ENCODE results near the gene KLK7.
"Not testable (repeated sequence)": the region's sequence is repeated elsewhere in the genome, so short reads cannot be mapped to it uniquely, and the experiment has no call there.

Gene KLK7

DNA sequence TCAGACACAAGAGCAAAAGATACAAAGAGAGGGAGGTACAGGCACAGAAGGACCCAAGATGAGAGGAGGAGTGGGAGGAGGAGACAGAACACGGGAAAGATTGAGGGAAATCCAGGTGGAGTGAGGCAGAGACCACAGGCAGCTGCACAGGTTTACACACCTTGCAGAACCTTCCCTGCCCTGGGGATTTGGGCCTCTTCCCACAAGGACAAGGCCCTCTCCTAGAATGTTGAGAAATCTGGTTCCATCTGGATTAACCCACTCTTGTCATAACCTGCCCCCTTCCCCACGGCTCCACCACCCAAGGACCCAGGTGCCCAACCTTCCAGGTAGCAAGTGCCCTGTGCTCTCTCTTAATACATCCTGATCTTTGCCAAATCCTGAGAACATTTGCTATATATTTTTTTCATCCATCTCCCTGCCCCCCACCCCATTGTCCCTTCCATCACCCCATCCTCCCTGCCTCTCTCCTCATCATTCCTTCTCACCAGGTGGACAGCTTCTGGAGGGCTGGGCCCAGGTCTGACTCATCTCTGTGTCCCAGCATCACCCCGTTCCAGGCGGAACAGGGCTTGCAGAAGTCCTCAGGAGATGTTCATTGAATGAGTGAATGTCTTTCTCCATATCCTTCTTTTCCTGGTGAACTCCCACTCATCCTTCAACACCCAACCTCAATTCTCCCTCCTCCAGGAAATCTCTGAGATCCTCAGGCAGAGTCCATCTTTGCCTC, 26.5 kb upstream of the KLK7 start:
- DNase-seq (ENCODE audit: low spot score): no peak

DNA sequence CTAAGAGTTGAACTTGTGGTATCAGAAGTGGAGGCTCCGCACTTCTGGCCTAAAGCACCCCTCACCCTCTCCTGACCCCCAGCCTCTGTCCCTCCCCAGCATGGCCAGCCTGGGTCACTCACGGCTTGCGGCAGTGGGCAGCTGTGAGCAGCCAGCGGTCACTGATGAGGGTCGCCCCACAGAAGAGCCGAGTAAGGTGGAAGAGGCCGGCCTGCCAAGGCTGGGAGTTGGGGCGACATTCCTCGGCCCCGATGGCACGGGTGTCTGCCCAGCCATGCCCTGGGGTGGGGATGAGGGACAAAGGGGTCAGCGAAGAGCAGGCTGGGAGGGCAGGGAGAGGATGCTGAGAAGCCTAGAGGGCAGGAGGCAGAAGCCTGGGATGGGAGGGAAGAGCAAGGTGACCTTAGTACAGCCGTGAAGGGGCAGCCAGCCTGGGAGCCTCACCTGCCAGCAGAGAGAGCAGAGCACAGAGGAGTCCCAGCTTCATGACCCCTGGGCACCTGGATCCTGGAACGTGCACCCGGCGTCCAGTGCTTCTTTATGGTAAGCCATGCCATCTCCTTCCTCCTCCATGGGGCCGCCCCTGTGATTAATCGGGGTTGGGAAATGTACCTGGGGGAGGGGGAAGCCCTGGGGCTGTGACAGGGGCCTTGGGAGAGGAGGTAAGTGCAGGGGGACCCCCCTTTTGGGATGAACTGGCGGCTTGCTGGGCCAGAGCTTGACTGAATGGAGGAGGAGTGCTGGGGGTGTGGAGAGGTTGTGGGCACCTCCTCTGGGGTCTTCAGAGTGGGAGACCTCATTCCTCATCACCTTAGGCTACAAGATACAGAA, 25.6 kb upstream of the KLK7 start:
- DNase-seq (ENCODE audit: low spot score): no peak

DNA sequence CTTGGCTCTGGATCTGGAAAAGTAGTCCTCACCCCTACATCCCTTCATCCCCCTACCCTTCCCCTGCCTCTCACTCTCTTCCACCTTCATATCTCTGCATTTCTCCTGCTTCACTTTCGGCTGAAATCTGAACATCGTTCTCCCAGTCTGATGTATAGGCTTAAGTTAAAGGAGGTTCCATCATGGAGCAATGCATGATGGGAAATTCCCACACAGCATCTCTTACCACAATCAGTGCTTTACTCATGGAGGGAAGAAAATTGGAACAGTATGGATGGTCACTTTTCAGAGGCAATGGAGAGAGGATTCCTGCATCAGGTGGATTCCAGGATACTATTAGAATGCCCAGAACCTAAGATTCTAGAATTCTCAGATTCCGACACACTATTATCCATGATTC, 23.8 kb upstream of the KLK7 start:
- no peak for DNase-seq (ENCODE audit: low spot score)

DNA sequence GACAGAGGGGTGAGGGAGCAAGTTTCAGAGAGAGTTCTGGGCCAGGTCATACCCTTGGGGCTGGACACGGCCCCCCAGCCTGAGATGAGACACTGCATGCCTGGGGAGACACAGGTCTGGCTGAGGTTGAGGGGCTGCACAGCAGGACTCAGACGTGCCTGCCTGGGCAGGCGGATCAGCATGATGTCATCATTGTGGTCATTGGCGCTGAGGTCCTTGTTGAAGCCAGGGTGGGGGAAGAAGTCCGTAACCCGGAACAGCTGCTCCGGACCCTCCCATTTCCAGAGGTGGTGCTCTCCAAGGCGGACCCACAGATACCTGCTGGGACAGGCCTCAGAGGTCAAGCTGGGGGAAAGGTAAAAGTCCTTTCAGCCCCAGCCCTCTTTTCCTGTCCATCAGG, 22.7 kb upstream of the KLK7 start:
- no peak for DNase-seq (ENCODE audit: low spot score)

DNA sequence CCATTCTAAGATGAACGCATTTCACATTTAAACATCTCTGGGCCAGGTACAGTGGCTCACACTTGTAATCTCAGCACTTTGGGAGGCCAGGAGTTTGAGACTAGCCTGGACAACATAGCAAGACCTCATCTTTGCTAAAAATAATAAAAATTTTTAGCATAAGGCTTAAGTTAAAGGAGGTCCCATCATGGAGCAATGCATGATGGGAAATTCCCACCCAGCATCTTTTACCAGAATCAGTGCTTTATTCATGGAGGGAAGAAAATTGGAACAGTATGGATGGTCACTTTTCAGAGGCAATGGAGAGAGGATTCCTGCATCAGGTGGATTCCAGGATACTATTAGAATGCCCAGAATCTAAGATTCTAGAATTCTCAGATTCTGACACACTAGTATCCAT, 21.5 kb upstream of the KLK7 start:
- no peak for DNase-seq (ENCODE audit: low spot score)

DNA sequence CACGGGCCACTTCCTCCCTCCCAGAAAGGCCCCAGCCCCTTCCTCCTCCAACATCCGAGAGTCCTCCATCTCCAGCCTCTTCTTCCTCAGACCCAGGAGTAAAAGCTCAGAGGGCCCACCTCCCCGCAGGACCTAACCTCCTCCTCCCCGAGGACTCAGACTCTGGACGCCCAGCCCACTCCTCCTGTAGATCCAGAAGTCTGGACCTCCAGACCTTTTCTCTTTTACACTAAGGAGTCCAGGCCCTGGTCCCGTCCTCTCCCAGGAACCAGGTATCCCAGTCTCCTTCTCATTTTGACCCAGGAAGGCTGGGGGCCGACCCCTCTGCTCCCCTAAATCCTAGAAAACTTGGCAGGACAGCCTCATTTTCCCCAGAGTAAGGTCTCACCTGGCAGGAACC, 19.6 kb upstream of the KLK7 start:
- no peak for DNase-seq (ENCODE audit: low spot score)

DNA sequence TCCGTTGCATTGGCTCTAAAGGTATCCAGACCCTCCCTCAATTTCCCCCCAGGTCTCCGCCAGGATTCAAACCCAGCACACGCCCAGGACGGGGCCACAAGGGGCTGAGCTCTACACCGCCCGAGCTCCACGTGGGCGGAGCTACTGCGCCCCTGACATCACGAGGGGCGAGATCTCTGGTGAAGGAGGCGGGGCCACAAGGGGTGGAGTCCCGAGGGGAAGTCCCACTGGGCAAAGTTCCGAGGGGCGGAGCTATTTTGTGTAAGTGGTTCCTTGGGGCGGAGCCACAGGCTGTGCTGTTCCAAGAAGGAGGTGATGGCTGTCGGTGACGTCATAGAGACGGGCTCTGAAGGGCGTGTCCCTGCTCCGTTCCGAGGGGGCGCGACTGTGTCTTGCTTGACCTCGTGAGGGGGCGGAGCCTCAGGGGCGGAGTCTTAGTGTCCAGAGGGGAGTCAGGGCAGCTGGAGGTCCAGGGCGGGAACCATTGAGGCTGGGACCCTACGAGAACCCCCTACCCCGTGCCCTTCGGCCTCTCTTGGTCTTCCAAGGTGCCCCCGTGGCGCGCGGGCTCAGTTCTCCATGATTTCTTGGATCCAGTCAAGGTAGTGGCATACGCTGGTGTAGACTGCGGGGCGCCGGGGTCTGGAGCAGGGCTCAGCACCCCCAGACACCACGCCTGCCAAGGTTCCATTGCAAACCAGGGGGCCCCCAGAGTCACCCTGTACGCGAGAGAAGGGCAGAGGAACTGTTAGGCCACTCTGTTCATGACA, 19.0 kb upstream of the KLK7 start:
- no peak for DNase-seq (ENCODE audit: low spot score)

DNA sequence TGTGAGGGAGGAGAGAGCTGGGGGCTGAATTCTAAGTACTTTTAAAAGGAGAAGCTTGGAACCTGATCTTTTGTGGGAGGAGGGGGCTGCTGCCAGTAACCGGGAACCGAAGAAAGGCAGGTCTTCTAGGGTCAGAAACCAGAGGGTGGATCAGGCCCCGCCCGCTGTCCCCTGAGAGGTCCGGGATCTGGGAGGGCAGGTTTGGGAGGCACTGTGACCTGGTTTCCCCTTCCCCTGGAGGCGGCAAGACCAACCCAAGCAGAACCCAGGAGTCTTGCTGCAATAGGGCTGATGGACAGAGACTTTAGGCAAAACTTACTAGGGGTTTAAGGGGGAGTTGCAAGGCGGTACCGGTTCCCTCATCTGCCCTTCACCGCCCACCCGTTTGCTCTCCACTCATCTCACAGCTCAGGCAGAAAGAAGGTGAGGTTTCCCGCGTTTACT, 18.4 kb upstream of the KLK7 start:
- DNase-seq (ENCODE audit: low spot score): no peak

DNA sequence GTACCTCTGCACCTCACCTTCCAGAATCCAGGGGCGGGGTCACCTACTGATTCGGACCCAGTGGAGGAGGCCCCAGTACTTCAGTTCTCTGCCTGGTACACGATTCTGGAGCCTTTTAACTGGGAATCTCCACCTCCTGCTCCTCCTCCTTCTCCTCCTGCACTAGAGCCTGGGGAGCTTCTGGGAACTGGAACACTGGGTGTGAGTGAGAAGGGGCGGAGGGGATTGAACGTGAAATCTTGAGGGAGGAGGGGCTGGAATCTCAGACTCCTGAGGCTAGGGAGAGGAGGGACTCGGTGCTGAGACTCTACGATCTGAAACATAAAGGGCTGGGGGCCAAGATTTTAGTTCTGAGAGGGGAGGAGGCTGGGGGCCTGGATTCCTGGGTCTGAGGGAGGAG, 17.8 kb upstream of the KLK7 start, which contains the start of gene KLK8:
Gene KLK8 (minus strand): TSS at position 90 of the 400 bp plus-strand sequence. CDS start 437 bp downstream, outside the sequence.
- no peak for DNase-seq (ENCODE audit: low spot score)

DNA sequence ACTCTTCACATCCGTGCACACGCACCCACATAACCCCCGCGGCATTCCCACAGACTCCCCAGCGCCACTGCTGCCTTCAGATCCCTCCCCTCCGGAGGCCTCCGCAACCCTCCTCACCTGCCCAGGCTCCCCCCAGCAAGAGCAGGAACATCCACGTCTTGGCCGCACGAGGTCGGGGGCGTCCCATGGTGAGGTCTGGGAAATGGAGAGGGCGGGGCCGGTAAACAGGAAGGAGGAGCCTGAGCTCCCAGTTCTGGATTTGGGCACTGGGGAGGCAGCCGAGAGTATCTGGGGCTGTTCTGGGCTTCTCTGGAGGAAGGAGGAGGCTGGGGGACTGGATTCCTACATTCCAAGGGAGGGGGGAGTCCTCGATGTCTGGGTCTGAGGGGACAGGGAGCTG, 17.3 kb upstream of the KLK7 start:
- DNase-seq (ENCODE audit: low spot score): no peak

DNA sequence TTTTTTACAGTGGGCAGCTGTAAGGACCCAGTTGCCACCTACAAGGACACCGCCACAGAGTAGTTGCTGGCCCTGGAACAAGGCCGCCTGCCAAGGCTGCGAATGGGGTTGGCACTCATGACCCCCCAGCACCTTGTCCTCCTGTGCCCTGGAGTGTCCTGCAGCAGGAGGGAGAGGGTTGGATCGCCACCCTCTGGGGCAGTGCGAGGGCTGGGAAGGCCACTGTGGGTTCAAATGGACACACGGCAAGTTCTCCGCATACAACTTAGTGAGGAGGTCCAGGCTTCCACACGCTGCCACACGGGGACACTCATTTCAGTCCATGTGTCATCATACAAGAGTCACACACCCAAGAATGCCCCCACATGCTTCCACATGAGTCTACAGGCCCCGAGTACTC, 16.7 kb upstream of the KLK7 start:
- DNase-seq (ENCODE audit: low spot score): no peak

DNA sequence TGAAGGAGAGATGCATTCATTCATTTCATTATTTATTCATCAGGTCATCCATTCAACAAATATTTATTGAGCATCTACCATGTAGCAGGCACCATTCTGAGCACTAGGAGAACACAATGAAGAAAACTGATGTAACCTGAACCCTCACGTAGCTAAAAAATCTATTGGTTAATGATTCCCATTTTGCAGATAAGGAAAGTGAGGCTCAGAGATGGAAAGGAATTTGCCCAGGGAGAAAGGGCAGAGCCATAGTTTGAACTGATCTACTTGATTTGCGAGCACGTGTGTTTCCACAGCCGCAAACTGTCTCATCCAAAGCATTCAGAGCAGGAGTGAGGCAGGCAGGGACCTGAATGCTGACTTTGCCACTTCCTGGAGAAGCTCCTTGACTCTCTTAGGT, 15.0 kb upstream of the KLK7 start:
- DNase-seq (ENCODE audit: low spot score): no peak

DNA sequence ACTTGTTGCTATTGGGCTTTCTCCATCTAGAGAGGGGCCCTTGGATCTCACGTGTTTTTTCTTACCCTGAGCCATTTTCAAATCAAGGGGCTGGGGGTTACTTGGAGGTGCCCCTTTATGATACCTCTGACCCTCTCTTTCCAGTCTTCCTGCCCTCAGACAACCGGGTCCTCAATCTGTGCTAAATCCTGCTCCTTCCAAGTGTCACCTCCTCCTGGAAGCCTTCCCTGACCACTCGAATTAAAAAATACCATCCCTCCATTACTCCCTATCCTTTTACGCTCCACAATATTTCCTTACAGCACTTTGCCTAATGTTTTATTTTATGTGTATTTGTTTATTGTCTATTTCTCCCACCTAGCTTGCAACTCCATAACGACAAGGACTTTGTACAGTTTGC, 14.3 kb upstream of the KLK7 start:
- DNase-seq (ENCODE audit: low spot score): no peak

DNA sequence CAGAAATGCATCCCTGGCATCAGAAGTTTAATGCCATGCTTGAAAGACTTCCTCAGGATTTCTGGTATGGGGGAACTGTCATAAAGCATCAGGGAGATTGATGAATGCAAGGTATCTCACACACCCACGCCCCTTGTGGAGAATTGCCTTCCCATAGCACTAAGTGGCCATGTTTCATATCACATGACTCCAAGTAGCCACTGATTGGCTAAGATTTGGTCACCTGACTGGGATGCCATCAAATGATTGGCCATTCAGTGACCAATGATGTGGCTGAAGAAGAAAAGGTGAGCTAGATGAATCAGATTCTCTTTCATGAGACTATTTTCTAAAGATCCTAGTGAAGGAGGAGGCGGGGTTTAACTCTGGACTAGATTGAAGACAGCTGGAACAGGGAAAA, 10.4 kb upstream of the KLK7 start:
- no peak for DNase-seq (ENCODE audit: low spot score)

DNA sequence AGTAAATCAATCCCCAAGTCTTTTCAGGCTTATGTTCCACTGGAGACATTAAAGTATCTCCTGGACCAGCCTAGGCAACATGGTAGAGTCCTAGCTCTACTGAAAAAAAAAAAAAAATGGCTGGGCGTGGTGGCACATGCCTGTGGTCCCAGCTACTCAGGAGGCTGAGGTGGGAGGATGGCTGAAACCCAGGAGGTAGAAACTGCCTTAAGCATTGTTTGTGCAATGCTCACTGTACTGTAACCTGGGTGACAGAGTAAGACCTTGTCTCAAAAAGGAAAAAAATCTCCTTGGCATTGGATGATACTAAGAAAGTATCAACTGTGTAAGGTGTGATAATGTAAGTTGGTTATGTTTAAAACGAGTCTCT, 8.9 kb upstream of the KLK7 start:
- DNase-seq (ENCODE audit: low spot score): no peak

DNA sequence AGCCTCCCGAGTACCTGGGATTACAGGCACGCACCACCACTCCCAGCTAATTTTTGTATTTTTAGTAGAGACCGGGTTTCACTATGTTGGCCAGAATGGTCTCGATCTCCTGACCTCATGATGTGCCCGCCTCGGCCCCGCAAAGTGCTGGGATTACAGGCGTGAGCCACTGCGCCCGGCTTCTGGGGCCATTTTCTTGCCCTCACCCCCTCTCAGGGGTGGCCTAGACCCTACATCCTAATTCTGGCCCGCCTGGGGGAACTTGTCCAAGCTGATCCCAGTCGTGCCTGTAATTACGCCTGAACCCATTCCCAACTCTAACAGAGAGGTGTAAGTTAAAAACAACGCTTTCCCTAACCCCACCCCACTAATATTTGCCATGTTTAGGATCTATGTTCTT, 699 bp upstream of the KLK7 start:
- not testable (repeated sequence) for DNase-seq (ENCODE audit: low spot score)

DNA sequence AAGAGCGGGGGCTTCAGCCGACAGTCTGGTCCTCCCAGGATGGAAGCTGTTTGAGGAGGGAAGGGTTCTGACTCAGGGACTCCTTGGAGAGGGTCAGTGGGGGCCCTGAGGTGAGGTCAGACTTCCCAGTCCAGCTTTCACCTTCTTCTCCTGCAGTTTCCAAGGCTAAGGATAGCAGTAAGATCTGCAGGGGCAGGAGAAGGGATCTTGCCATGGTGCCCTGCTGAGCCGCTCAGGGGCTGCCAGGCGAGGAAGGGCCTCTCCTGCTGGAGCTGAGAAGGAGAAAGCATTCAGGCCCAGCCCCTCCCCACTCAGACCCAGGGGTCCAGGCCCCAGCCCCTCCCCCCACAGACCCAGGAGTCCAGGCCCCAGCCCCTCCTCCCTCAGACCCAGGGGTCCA, 1.5 kb downstream of the KLK7 start:
- no peak for DNase-seq (ENCODE audit: low spot score)

DNA sequence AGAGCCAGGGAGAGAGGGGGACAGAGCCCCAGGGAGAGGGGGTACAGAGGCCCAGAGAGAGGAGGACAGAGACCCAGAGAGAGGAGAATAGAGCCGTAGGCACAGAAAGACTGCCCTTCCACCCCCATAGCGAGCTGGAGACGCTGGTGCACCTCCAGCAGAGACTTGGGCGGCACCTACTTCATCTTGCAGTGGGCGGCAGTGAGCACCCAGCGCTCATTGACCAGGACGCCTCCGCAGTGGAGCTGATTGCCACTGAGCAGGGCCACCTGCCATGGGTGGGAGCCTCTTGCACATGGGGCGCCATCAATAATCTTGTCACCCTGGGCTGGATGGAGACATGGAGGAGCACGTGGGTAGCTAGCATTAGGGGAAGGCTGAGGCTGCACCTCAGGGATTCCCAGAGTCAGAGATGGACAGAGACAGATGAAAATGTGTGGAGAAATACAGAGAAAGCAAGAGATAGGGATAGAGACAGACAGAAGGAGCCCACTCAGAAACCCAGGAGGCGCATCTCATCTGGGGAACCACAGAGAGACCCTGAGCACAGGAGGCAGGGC, 2.0 kb downstream of the KLK7 start:
- no peak for DNase-seq (ENCODE audit: low spot score)

DNA sequence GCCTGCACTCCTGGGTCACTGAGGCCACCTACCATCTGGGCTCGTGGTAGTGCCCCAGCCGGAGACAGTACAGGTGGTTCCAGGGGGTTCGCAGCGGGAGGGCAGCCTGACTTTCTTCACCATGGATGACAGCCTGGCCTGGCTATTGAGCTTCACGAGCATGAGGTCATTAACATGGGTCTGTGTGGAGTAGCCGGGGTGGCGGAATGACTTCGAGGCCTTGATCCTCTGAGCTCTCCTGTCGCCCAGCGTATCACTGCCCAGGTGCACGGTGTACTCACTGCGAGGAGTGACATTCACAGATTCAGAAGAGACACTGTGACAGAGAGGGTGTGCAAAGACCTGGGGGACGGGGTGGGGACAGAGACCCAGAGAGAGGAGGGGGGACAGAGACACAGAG, 3.5 kb downstream of the KLK7 start:
- no peak for DNase-seq (ENCODE audit: low spot score)

DNA sequence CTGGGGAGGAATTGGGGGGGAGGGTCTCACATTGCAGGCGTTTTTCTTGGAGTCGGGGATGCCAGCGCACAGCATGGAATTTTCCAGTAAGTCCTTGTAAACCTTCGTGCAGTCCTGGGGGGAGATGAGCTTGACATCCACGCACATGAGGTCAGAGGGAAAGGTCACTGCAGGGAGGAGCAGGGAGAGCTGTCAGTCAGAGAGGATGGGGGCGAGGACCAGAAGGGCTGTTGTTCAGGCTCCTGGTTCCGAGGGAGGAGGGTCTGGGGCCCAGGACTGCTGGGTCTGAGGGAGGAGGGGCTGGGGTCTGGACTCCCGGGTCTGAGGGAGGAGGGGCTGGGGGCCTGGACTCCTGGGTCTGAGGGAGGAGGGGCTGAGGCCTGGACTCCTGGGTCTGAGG, 4.0 kb downstream of the KLK7 start:
- DNase-seq (ENCODE audit: low spot score): no peak

DNA sequence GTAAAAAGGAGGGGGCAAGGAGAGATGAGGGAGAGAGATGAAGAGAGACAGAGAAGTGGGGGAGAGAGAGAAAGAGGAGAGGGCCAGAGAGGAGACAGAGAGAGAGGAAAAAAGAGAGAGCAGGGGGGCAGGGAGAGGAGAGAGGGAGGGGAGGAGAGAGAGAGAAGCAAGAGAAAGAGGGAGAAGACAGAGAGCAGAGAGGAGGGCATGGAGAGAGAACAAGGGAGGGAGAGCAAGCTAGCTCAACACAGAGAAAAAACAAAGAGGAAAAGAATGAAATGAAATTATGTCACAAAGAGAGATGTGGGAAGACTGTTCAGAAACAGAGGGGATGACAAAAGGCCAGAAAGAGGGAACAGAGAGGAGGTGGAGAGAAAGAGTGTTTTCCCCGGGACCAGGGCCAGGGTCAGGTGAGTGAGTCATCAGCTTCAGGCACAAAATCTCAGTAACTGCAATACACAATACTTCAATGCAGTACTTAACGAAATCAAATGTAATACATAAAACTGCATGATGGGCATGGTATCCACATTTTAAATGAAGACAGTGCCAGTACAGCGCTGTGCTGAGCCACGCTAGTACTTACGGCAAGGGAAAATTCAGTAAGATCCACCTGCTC, 4.8 kb downstream of the KLK7 start:
- no peak for DNase-seq (ENCODE audit: low spot score)

DNA sequence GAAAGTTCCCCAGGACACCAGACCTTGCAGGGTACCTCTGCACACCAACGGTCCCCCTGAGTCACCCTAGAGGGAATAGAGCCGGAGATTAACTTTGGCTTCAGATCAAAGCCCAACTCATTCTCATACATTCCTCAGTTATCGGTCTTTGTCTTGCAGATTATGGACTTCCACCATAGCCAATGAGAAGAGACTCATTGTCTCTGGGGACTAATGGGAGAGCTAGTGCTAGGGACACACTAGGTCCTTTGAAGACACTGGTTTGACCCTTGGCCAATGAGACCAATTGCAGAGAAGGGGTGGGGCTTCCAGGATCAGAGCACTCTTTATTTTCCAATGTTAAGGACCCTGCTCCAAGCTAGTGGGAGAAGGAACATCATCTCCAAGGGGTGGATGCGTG, 6.1 kb downstream of the KLK7 start:
- DNase-seq (ENCODE audit: low spot score): no peak

All from GM03348 (cell line).